CD4-positive, alpha-beta T cell treated with Interleukin-4 for 4 hours (primary cell): Measurements from ENCODE around the gene IRAG1.
"Not testable (repeated sequence)": the region's sequence is repeated elsewhere in the genome, so short reads cannot be mapped to it uniquely, and the experiment has no call there.

Experiments
- DNase-seq: peaks from one replicate; pipeline ENCODE4 v3.0.0-alpha.2; 2020

The IRAG1 gene

DNA sequence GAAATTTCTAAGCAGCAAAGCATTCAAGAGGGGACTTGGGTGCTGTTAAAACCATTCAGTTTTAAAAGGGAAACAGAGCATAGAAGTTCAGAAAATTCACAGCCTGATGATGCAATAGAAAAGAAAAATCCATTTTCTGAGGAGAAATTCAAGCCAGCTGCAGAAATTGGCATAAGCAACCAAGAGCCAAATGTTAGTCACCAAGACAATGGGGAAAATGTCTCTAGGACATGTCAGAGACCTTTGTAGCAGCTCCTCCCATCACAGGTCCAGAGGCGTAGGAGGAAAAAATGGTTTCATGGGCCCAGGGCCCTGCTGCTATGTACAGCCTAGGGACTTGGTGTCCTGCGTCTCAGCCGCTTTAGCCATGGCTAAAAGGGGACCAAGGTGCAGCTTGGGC lies 5.5 kb upstream of the IRAG1 start:
- DNase-seq, result no peak

- DNase-seq, result no peak
Observed at GRCh38 chr11:10697323-10697620, 3.7 kb upstream of the IRAG1 start.

GRCh38 chr11:10696468-10697322 lies 3.1 kb upstream of the IRAG1 start:
- no peak for DNase-seq

GRCh38 chr11:10695833-10696232 lies 2.3 kb upstream of the IRAG1 start:
- DNase-seq, result no peak

GRCh38 chr11:10694486-10695239 lies 1.1 kb upstream of the IRAG1 start:
- DNase-seq, result no peak

GRCh38 chr11:10692531-10693115 lies 932 bp downstream of the IRAG1 start:
- DNase-seq, result no peak

GRCh38 chr11:10688401-10688800 lies 5.2 kb downstream of the IRAG1 start:
- no peak for DNase-seq

GRCh38 chr11:10686311-10686710 lies 7.2 kb downstream of the IRAG1 start:
- no peak for DNase-seq

DNA sequence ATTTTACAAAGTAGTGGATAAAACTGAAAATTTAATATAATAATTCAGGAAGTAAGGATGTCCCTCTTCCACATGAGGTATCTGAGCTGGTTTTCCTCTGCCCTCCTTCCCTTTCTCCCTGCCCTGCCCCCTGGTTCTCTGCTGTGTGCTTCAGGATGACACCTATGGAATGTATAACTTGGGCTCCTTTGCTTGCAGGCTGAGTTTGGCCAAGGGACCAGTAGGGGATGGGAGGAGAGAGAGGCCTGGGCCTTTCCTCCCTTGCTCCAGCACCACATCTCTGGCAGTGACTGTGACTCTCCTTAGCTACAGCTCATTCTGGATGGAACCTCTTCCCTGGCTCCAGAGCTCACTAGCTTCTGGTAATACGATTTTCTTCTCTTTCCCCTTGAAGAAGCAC lies 10.1 kb downstream of the IRAG1 start:
- DNase-seq, result no peak

- no peak for DNase-seq
Observed at GRCh38 chr11:10680956-10681487, 12.5 kb downstream of the IRAG1 start.

DNA sequence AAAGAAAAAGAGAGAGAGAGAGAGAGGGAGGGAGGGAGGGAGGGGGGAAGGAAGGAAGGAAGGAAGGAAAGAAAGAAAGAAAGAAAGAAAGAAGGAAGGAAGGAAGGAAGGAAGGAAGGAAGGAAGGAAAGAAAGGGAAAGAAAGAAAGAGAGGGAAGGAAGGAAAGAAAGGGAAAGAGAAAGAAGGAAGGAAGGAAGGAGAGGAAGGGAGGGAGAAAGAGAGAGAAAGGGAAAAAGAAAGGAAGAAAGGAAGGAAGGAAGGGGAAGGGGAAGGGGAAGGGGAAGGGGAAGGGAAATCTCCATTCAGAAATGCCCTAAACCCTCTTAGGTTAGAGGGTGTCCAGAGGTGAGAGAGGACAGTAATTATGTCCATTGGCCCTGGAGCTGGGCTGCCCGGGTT lies 13.3 kb downstream of the IRAG1 start:
- DNase-seq, result not testable (repeated sequence)

- no peak for DNase-seq
Observed at GRCh38 chr11:10679644-10680043, 13.9 kb downstream of the IRAG1 start.

DNA sequence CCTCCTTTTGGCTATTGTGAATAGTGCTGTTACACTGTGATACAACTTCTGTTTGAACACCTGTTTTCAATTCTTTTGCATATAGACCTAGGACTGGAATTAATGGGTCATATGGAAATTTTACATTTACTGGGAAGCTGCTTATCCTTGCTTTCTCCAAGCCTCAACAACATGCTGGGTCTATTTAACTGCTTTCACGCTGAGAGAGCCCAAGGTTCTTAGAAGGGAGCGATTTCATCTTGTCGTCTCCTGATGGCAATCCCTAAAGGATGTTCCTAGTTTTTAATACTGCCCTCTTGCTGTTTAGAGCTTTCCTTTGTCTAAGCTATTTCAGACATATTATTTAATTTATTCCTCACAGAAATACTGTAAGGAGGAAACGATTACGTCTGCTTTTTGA lies 15.5 kb downstream of the IRAG1 start:
- DNase-seq, result no peak

DNA sequence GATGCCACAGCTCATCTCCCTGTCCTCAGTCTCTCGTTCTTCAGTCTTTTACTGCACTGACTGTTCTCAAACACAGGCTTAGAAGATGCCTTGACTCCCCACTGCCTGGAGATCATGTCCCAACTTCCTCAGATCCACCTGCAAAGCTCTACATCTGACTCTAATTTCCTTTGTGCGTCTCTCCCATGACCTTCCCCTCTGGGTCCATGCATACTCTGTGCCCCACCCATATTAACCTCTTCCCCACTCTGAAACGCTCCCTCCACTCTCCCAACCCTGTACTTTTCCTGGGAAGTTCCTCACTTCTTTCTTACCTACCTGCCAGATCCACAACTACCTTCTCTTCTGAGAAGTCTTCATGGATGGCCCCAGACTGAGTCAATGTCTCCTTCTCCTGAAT lies 16.6 kb downstream of the IRAG1 start:
- DNase-seq, result no peak

DNA sequence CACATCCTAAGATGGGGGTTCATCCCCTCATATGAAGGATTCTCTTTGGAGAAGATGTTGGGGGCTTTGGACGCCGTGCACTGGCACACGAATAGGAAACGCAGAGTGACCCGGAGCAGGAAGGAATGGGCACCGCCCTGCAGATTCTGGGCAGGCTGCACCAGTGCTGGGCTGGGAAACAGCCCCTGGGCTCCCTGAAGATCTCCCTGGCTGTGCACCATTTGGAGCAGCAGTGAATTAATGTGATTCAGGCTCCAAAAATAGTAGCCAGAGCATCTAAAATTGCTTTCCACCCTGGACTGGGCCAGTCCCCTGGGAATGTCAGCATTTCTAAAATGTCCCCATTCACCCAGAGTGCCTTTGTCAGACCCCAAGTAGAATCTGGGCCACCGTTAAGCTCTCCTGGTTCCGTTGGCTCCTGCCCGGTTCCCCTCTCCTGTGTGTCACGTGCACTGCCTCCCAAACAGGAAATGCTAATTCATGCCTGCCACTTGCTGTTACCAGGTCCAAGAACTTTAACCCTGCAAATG lies 18.6 kb downstream of the IRAG1 start:
- no peak for DNase-seq

GRCh38 chr11:10674440-10674855 lies 19.1 kb downstream of the IRAG1 start:
- DNase-seq, result no peak

DNA sequence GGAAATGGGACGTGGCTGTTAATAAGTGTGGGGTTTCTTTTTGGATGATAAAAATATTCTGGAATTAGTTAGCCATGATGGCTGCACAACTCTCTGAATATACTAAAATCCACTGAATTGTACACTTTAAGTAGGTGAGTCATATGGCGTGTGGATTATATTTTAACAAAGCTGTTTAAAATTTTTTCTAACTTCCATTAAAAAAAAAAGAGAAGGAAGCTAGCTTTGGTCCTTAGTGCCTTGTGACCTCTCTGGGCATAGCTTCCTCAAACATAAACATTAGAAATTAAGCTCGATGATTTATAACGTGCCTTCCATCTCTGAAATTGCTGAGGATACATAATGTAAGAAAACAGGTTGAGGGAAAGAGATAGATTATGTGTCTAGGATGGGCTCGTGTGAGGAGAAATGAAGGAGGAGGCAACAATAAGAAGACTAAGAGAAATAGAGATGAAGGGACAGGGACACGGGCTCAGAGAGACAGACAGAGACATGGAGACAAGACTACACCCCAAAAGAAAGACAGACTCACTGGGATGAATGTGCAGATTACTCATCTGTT lies 20.0 kb downstream of the IRAG1 start:
- DNase-seq, result no peak

DNA sequence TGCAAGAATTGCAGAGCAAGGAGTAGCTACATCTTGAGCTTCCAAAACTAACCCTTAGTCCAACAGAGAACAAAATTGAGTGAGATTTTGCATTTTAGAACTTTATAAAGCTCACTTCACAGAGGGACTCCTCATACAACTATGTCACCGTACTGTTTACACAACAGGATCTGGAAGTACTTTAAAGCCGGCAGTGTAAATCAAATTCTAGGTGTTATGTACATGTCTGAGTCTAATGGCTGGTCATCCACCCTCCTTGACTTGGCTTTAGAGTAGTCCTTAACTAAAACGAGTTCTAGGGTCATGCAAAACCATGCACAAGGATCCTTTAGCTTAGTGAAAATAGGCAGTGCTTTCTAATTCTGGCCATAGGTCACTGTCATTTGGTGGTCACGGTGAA lies 23.5 kb downstream of the IRAG1 start:
- no peak for DNase-seq

- DNase-seq, result no peak
Observed at GRCh38 chr11:10669258-10670033, 24.1 kb downstream of the IRAG1 start.

GRCh38 chr11:10667521-10667885 lies 26.1 kb downstream of the IRAG1 start:
- no peak for DNase-seq

DNA sequence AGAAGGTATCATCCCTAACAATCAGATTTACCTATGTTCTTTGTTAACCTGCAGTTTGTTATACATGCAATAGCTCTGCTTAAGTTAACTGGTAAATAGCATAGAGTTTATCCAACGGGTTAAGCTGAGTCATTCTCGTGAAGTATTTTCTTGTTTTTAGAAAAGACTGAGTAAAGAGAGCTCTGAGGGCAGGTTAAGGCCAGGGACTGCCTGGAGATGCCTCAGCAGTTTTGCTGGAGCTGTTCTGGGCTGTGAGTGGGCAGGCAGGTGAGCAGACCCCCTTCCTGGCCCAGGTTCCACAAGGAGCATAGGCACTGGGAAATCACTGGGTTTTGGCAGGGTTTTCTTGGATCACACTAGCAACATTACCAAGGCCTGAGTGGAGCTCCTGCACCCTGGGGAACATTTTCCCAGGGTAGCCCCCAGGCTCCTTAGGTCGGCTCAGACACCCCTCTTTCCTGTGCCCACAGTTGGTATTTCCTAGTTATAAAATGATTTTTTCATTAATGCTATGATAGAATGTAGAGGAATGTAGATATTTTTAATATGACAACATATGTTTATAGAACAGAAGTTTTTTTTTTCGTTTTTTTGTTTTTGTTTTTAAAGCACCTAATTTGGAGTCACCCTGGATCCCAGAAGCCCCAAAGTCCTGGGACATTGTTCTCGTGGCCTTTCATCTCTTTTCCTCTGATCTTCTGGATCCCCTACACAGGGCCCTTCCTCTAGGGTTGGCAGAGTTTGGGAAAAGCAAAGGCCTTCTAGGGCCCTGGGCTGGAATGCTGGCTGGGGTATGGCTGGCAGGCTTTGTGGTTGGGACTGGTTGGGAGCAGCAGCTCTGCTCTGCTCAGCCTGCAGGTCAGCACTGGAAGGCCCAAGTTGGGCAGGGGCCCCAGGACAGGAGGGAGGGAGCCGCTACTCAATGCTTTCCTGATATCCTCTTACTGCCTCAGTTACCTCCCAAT lies 26.7 kb downstream of the IRAG1 start:
- no peak for DNase-seq
